ENCODE measurements around the gene CDH2.

CDH2 gene

DNA sequence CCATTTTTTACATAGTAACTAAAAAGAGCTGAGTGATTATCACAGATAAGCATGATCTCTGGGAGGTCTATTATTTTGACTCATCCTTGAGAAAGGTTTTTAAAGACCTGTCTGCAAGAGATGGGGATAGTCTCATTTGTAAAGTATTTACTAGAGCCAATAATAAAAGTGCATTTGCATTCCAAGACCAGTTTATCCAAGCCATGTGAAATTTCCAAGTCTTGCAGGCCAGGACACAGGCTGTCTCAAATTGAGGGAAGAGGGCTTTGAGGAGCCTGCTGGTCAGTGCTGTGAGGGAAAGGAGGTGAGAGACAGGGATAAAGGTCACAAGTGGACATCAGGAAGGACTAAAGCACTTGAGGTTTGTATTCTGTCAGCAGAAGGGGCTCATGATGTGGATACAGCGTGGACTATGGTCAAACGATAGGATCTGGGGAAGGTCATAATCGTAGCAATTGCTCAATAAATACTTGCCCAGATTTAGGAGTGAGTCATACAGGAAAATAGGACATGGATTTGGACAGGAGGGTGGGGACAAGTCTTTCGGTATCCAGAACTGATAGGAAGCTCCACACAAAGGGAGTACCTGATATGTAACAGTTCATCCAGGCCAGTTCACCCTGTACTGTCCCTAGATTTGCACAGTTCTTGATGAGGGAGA, 6.6 kb upstream of the CDH2 start:
- Histone ChIP-seq H3K9me3 (no peaks in the 10 kb centered on the region), H3K4me1 (ENCODE audit: control insufficient read depth in 1 of 2, insufficient read depth in 1 of 2, low read depth in 1 of 2, low read length in 1 of 2) (no peaks in the 10 kb centered on the region), H3K27me3 (peaks cover 64% of the 10 kb centered on the region), H3K36me3 (no peaks in the 10 kb centered on the region), H3K4me3 (ENCODE audit: low read depth in 1 of 2, low read length in 1 of 2) (no peak overlapping the region), H3K27ac (no peak overlapping the region)
- TF ChIP-seq, protein P1, sequence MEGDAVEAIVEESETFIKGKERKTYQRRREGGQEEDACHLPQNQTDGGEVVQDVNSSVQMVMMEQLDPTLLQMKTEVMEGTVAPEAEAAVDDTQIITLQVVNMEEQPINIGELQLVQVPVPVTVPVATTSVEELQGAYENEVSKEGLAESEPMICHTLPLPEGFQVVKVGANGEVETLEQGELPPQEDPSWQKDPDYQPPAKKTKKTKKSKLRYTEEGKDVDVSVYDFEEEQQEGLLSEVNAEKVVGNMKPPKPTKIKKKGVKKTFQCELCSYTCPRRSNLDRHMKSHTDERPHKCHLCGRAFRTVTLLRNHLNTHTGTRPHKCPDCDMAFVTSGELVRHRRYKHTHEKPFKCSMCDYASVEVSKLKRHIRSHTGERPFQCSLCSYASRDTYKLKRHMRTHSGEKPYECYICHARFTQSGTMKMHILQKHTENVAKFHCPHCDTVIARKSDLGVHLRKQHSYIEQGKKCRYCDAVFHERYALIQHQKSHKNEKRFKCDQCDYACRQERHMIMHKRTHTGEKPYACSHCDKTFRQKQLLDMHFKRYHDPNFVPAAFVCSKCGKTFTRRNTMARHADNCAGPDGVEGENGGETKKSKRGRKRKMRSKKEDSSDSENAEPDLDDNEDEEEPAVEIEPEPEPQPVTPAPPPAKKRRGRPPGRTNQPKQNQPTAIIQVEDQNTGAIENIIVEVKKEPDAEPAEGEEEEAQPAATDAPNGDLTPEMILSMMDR (IDR thresholded peaks at IDR 0.05) = no peak

DNA sequence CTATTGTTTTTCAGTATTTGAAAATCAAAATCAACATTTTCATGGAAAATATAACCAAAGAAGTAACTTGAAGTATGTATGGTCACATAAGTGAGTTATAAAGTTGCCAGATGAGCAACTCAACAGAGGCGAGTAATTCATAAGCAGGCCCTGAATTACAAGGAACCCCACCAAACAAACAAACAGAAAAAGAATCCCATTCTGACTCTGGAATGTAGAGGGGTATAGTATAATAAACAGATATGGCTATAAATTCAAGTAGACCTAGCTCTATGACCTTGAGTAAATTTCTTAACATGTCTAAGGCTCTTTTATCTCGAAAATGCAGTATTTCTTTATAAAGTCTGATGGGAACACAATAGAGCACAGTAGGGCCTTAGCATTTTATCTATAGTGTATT, 4.7 kb upstream of the CDH2 start:
- peaks cover 75% of the 10 kb centered on the region for H3K27me3 ChIP-seq
- H3K4me1 ChIP-seq (ENCODE audit: control insufficient read depth in 1 of 2, insufficient read depth in 1 of 2, low read depth in 1 of 2, low read length in 1 of 2) = no peaks in the 10 kb centered on the region
- TF ChIP-seq, protein P1 (IDR thresholded peaks at IDR 0.05) = no peak
- no peak overlapping the region for H3K27ac ChIP-seq
- no peak overlapping the region for H3K4me3 ChIP-seq (ENCODE audit: low read depth in 1 of 2, low read length in 1 of 2)
- H3K36me3 ChIP-seq = no peaks in the 10 kb centered on the region
- H3K9me3 ChIP-seq = no peaks in the 10 kb centered on the region

DNA sequence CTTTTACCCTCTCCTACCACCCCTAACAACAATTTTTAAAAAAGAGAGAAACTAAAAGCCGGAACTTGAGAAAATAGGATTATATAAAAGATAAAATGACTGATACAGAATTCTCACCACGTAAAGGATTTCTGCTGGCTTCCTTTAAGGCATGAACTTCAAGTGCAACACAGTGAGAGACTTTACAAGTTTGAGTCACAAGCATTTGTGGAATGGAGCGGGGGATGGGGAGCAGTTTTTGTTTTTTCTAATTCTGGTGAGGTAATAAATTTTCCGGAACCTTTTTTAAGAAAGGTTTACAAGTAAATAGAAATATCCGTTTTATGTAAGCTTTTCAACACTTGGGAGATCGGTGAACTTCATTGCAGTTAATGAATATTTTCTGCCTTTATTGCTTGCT, 1.8 kb upstream of the CDH2 start:
- Histone ChIP-seq H3K9me3 (no peaks in the 10 kb centered on the region), H3K4me3 (ENCODE audit: low read depth in 1 of 2, low read length in 1 of 2) (no peak overlapping the region), H3K36me3 (no peaks in the 10 kb centered on the region), H3K27me3 (peaks cover 100% of the 10 kb centered on the region), H3K4me1 (ENCODE audit: control insufficient read depth in 1 of 2, insufficient read depth in 1 of 2, low read depth in 1 of 2, low read length in 1 of 2) (peaks cover 0 to 12% of the 10 kb centered on the region in 2 experiments), H3K27ac (no peak overlapping the region)
- TF ChIP-seq, protein P1 (IDR thresholded peaks at IDR 0.05) = no peak

DNA sequence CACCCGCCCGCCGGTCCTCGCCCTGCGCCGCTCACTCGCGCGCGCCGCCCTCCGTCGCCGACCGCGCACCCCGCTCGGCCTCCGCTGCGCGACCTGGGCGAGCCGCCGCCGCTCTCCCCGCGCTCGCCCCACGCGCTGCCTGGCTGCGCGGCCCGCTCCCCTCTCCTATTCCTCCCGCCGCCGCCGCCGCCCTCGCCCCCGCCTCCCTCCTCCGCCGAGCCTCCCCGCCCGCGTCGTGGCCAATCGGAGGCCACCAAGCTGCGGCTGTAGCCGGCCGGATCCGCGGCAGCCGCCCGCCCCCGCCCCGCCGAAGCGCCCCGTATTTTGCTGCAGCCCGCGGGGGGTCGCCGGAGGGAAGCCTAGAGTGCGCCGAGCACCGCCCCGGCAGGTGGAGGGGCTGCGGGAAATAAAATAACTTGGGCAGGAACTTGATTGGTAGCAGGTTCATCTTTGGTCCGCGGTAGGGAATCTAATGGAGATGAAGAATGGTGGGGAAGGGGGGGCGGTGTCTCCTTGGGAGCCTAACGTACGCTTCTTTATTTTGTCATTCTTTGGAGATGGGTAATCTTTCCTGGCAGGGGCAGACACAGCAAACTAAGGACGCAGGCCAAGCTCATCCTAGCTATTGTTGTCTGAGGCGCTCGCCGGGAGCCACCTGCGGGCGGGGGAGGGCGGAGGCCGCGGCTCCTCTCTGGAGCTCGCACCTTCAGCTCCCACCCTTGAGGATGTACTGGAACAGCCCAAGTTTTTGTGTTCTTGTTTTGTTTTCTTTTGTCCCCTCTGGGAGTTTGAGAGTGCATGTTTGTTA, 1.1 kb upstream of the CDH2 start:
- H3K4me3 ChIP-seq (ENCODE audit: low read depth in 1 of 2, low read length in 1 of 2) = peak overlapping the region in 1 of 2 experiments; percentile 45
- TF ChIP-seq, protein P1 (IDR thresholded peaks at IDR 0.05) = no peak

DNA sequence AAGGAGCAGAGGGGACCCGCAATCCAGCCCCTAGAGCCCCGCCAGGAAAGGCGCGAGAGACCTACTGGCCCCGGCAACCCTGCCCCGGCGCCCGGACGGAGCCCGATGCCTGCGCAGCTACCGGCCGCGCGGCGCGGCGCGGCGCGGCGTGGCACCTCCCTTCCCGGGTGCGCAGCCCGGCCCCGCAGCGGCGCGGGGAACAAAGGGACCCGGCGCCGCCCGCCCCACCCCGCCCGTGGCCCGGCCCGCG, 307 bp downstream of the CDH2 start:
- H3K36me3 ChIP-seq = no peaks in the 10 kb centered on the region
- H3K27me3 ChIP-seq = peaks cover 100% of the 10 kb centered on the region
- H3K9me3 ChIP-seq = no peaks in the 10 kb centered on the region
- no peak overlapping the region for H3K27ac ChIP-seq
- peaks cover 0 to 12% of the 10 kb centered on the region in 2 experiments for H3K4me1 ChIP-seq (ENCODE audit: control insufficient read depth in 1 of 2, insufficient read depth in 1 of 2, low read depth in 1 of 2, low read length in 1 of 2)
- TF ChIP-seq, protein P1 (IDR thresholded peaks at IDR 0.05) = no peak
- peak overlapping the region in 1 of 2 experiments; percentile 62 for H3K4me3 ChIP-seq (ENCODE audit: low read depth in 1 of 2, low read length in 1 of 2)

More for the DNA sequence above, 1.1 kb upstream of the CDH2 start:
- Histone ChIP-seq H3K27ac (no peak overlapping the region), H3K9me3 (no peaks in the 10 kb centered on the region), H3K36me3 (no peaks in the 10 kb centered on the region), H3K27me3 (peaks cover 100% of the 10 kb centered on the region), H3K4me1 (ENCODE audit: control insufficient read depth in 1 of 2, insufficient read depth in 1 of 2, low read depth in 1 of 2, low read length in 1 of 2) (peaks cover 0 to 12% of the 10 kb centered on the region in 2 experiments)

Data from neutrophil (primary cell).